Measurements from ENCODE around the gene CFAP251.

The CFAP251 gene

GRCh38 chr12:122004633-122005071 lies 86.3 kb downstream of the CFAP251 start:
- DNase-seq, result no peak

DNA sequence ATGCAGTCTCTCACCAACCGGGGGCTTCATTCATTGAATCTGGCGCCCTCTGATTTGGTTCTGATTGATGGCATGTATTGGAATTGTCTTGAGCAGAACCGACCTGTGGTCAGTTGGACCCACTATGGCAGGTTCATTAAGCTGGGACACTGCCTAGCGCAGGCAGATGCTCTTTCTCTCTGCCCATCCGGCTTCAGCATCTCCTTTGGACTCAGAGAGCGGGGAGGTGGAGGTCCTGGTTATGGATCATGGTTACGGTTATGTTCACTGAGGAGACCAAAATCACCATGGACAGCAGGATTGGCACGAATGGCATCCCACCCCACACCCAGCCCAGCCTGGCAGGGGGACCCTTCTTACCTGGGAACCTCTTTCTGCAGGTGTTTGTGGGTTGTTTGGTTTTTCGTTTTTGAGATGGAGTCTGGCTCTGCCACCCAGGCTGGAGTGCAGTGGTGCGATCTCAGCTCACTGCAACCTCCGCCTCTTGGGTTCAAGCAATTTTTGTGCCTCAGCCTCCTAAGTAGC lies 86.9 kb downstream of the CFAP251 start:
- DNase-seq, result no peak

GRCh38 chr12:122006186-122006926 lies 88.0 kb downstream of the CFAP251 start:
- DNase-seq, result peak in 1 of 5 experiments; percentile 78

DNA sequence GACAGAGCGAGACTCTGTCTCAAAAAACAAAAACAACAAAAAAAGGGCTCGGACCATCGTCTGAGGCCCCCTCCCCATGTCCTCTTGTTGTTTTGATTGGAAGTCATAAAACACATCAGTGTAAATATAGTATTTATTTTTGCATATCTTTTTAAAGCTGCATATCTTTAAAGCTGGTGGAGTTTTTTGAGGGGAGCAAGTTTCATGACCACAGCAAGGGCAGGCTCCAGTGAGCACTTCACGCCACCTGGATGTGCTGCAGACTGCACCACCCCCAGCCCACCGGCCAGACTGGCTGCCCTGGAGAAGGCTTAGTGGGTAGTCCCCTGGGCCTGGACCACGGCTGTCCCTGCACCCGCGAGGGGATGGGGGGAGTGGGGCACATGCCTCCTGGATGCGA lies 91.3 kb downstream of the CFAP251 start:
- DNase-seq, result no peak

- no peak for DNase-seq
Observed at GRCh38 chr12:122012184-122012583, 93.8 kb downstream of the CFAP251 start.

DNA sequence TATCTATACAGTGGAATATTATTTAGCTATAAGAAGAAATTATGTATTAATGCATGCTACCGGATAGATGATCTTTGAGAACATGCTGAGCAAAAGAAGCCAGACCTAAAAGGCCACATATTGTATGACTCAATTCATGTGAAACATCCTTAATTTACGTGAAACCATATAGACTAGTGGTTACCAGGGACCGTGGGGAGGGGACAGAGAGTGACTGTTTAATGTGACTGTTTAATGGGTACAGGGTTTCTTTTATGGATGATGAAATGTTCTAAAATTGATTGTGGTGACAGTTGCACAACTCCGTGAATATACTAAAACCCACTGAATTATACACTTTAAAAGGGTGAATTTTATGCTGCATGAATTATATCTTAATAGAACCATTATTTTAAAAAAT lies 94.7 kb downstream of the CFAP251 start:
- no peak for DNase-seq

- DNase-seq, result peak in 1 of 5 experiments; percentile 27
Observed at GRCh38 chr12:122013791-122014590, 95.6 kb downstream of the CFAP251 start.

- DNase-seq, result no peak
Observed at GRCh38 chr12:122014781-122015180, 96.4 kb downstream of the CFAP251 start.

DNA sequence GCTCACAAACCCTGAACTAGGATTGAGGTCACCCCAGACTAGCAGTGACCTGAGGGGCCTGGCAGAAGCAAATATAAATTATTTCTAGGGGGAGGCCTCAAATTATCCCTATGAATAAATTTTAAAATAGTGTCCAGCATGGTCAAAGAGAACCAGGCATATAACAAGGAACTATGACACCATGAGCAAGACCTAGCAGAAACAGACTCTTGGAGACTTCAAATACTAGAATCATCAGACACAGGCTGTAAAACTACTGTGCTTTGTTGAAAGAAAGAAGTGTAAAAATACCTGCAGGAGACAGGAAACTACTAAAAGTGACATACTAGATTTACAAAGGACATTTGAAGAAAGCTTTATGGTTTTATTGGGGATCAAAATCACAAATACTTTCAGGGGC lies 100.1 kb downstream of the CFAP251 start:
- no peak for DNase-seq

- DNase-seq, result no peak
Observed at GRCh38 chr12:122018937-122019336, 100.5 kb downstream of the CFAP251 start.

GRCh38 chr12:122020795-122021192 lies 102.4 kb downstream of the CFAP251 start:
- DNase-seq, result no peak

GRCh38 chr12:122021193-122021821 lies 102.9 kb downstream of the CFAP251 start:
- peak in 1 of 5 experiments; percentile 37 for DNase-seq

DNA sequence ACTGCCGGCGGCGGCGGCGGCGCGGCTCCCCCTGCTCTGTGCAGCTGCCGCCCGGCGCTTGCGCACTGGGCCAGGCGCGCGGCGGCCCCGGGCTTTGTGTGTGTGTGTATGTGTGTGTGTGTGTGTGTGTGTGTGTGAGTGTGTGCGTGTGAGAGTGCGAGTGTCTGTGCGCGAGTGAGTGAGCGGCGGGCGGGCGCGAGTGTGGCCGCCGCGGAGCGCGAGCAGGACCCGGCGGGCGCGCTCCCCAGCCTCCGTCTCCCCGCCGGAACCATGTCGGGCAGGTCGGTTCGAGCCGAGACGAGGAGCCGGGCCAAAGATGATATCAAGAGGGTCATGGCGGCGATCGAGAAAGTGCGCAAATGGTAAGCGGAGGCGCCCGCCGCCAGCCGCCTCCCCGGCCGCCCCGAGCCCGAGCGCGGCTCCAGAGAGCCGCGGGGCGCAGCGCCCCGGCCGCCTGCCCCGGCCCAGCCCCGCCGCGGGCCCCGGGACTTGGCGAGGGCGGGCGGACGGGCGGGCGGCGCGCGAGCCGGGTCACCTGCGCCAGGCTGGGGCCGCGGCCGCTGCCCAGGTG lies 103.5 kb downstream of the CFAP251 start, which contains the start of gene BCL7A:
Gene BCL7A, plus strand, starts transcription at position 63 of the 571 bp plus-strand sequence. Its CDS starts 208 bp downstream, at position 271.
- DNase-seq, result peak in 4 of 5 experiments; percentile 6 to 92 (median 37)

GRCh38 chr12:122022393-122023338 lies 104.3 kb downstream of the CFAP251 start:
- peak in 3 of 5 experiments; percentile 12 to 67 (median 28) for DNase-seq

GRCh38 chr12:122023339-122024131 lies 105.1 kb downstream of the CFAP251 start:
- peak in 1 of 5 experiments; percentile 11 for DNase-seq

GRCh38 chr12:122024132-122024785 lies 105.9 kb downstream of the CFAP251 start:
- no peak for DNase-seq

DNA sequence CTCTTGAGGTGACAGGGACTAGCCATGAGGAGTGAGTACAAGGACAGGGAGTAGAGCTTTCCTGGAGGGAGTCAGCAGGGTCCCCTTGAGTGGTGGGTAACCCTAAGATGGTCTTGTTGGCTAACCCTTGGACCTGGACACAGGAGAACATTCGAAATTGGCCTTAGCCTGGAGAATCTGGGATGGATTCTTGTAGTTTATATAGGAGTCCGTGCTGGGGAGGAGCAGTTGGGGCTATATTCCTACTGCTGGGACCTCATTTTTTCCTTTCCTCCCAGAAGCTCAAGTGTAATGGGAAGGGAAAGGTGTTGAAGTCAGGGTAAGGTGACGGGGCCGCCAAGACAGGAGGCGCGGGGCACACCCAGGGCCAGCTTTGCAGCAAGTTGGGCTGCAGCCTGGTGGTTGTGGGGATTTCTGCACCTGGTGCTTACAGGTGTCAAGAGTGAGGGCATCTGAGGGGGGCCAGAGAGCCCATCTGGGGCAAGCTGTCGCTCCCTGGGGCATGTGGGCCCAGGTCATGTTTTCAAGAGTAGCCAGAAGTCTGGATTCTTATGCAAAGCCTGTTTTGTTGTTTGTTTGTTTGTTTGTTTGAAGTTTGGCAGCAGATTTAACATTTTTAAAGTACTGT lies 108.4 kb downstream of the CFAP251 start:
- no peak for DNase-seq

GRCh38 chr12:122028165-122028904 lies 109.9 kb downstream of the CFAP251 start:
- no peak for DNase-seq
